RWPE2 (cell line): ENCODE measurements around the gene FARSB.

ENCODE experiments used
- ATAC-seq: fragments of 200-7000 bp; cut with Tn5 transposase; 3 replicates; pipeline ENCODE4 v1.9.1; 2021; ENCODE audit warnings: low read depth
- DNase-seq: peaks from one replicate; pipeline ENCODE4 v3.0.0-alpha.2; 2020; ENCODE audit warnings: low spot score
- H3K27ac ChIP-seq: fragments of 450-650 bp; 2 replicates; pipeline ENCODE4 v1.5.1; 2017; ENCODE audit warnings: mild to moderate bottlenecking; ENCODE audit not compliant: poor library complexity, severe bottlenecking
- H3K27me3 ChIP-seq: fragments of 250-450 bp; sonication (Bioruptor Pico); 2 replicates; pipeline ENCODE4 v1.5.1; 2021; ENCODE audit warnings: mild to moderate bottlenecking, moderate library complexity; ENCODE audit not compliant: insufficient read depth, poor library complexity, severe bottlenecking
- H3K36me3 ChIP-seq: fragments of 250-450 bp; sonication (Bioruptor Pico); 2 replicates; pipeline ENCODE4 v1.5.1; 2020; ENCODE audit warnings: low read depth, mild to moderate bottlenecking, moderate library complexity
- H3K4me1 ChIP-seq: fragments of 250-450 bp; sonication (Bioruptor Pico); 2 replicates; pipeline ENCODE4 v1.5.1; 2021; ENCODE audit warnings: mild to moderate bottlenecking, moderate library complexity; ENCODE audit not compliant: insufficient read depth, poor library complexity, severe bottlenecking
- H3K4me3 ChIP-seq: fragments of 250-450 bp; sonication (Bioruptor Pico); 2 replicates; pipeline ENCODE4 v1.5.1; 2021; ENCODE audit warnings: mild to moderate bottlenecking, moderate library complexity; ENCODE audit not compliant: severe bottlenecking
- H3K9me3 ChIP-seq: fragments of 250-450 bp; sonication (Bioruptor Pico); 2 replicates; pipeline ENCODE4 v1.5.1; 2021; ENCODE audit warnings: mild to moderate bottlenecking, moderate library complexity; ENCODE audit not compliant: severe bottlenecking
- TF ChIP-seq, protein P1 (sequence below): fragments of 450-650 bp; IDR thresholded peaks from one replicate; pipeline ENCODE4 v1.5.1; 2017; ENCODE audit warnings: mild to moderate bottlenecking, moderate library complexity; ENCODE audit not compliant: poor library complexity, severe bottlenecking

The FARSB gene

DNA sequence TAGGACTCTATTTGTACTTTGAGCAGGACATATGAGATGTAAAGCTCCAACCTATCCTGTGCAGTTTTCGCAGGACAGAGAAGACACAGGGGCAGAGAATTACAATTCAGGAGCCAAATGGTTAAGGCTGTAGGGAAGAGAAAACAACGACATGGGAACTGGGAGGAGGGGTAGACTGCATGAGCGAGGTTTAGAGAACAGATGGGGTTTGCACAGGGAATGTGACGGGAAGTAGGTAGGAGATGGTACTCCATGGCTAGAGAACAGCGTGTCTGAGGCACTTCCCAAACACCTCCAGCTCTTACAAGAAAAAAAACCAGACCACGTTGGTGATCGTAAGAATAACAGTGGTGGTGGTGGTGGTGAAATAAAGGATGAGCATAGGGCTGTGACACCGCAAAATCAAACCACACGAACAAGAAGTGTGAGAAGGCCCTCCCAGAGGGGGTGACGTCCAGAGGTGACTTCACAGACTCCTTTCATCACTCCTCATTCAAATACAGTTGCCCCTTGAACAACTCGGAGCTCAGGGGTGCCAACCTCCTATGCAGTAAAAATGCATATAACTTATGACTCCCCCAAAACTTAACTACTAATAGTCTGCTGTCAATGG lies 92.7 kb downstream of the FARSB start:
- DNase-seq: no peak
- no peaks in the 10 kb centered on the region for H3K4me1 ChIP-seq
- TF ChIP-seq, protein P1, sequence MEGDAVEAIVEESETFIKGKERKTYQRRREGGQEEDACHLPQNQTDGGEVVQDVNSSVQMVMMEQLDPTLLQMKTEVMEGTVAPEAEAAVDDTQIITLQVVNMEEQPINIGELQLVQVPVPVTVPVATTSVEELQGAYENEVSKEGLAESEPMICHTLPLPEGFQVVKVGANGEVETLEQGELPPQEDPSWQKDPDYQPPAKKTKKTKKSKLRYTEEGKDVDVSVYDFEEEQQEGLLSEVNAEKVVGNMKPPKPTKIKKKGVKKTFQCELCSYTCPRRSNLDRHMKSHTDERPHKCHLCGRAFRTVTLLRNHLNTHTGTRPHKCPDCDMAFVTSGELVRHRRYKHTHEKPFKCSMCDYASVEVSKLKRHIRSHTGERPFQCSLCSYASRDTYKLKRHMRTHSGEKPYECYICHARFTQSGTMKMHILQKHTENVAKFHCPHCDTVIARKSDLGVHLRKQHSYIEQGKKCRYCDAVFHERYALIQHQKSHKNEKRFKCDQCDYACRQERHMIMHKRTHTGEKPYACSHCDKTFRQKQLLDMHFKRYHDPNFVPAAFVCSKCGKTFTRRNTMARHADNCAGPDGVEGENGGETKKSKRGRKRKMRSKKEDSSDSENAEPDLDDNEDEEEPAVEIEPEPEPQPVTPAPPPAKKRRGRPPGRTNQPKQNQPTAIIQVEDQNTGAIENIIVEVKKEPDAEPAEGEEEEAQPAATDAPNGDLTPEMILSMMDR: no peak
- no peak overlapping the region for H3K4me3 ChIP-seq
- no peaks in the 10 kb centered on the region for H3K27me3 ChIP-seq
- ATAC-seq: no peak
- peaks cover 13% of the 10 kb centered on the region for H3K36me3 ChIP-seq
- no peaks in the 10 kb centered on the region for H3K9me3 ChIP-seq
- H3K27ac ChIP-seq: no peak overlapping the region

DNA sequence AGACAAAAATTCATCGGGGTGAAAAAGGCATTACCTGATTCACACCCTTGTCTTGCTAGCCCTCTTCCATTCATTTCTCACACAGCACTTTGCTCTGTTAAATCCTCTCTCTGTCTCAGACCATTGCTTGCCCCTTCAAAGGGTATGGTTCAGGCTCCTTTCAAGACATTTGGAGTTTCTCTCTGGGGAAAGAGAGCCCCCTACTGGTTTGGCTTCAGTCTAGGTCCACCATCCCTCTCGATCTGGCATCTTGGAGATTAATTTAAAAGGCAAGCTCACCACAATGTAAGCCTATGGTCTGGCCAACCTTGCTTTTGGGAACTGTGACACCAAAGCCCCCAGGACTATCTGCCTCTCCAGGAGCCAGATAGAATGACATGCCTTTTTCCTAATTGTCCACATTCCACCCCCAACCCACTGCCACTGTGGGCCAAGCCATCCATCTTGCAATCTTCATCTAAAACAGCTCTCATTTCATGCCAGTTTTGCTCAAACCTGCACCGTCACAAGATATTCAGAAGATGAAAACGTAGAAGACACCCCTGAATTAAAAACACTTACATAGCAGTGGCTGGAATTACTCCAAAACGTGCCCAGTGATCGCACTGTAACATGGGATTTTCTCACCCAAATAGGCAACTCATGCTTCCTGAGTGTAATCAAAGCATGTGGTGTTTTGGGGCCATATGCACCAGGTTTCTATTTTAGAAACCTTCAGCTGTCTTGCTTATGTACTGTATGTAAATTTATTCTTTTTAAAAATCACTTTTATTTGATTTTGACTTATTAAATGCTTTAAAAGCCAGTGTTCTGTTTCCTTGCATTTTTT lies 93.9 kb downstream of the FARSB start:
- DNase-seq: no peak
- no peak overlapping the region for H3K4me3 ChIP-seq
- H3K27me3 ChIP-seq: no peaks in the 10 kb centered on the region
- ATAC-seq: peak; percentile 68
- TF ChIP-seq, protein P1: peak; percentile 65
- peaks cover under 1% of the 10 kb centered on the region; the same call in 1 of the 2 replicates for H3K36me3 ChIP-seq
- H3K4me1 ChIP-seq: no peaks in the 10 kb centered on the region
- no peak overlapping the region for H3K27ac ChIP-seq
- no peaks in the 10 kb centered on the region for H3K9me3 ChIP-seq

DNA sequence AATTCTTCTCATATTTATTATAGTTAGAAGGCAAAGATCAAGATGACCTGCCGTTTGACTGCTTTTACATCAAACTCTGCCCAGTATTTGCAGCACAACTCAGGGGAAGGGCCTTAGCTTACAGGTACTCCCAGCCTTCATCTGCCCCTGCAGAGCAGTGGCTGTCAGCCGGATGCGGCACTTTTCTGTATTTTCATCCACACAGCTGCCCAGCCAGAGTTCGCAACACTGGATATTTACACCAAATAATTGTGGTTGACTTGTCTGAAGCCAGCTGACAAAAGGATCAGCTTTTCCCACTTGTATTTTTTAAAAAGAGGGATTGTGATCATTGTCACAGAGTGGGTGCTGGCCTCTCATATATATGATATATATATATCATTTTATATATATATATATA lies 94.7 kb downstream of the FARSB start:
- no peak overlapping the region for H3K4me3 ChIP-seq
- no peaks in the 10 kb centered on the region for H3K4me1 ChIP-seq
- no peaks in the 10 kb centered on the region for H3K9me3 ChIP-seq
- no peaks in the 10 kb centered on the region for H3K27me3 ChIP-seq
- TF ChIP-seq, protein P1: no peak
- no peak for ATAC-seq
- no peaks in the 10 kb centered on the region for H3K36me3 ChIP-seq
- no peak for DNase-seq
- H3K27ac ChIP-seq: no peak overlapping the region

DNA sequence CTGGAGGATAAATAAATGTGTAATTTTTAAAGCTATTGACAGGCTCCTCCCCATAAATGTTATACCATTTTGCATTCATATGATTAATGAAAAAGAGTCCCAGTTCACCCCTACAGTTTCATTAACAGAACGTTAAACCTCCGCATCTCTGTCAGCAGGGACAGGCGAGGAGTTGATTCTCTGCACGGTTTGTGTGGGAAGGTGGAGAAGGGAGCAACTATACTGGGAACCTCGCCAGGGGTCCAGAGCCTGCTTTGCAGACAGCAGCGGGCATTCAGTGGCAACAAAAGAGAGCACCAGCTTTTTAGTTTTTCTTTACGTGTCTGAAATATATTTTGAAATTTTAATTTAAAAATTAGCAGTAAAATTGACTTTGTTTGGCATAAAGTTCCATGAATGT lies 101.4 kb downstream of the FARSB start:
- TF ChIP-seq, protein P1: no peak
- no peak for DNase-seq
- H3K4me1 ChIP-seq: no peaks in the 10 kb centered on the region
- no peaks in the 10 kb centered on the region for H3K36me3 ChIP-seq
- no peak for ATAC-seq
- H3K27me3 ChIP-seq: no peaks in the 10 kb centered on the region
- no peak overlapping the region for H3K4me3 ChIP-seq
- H3K27ac ChIP-seq: no peak overlapping the region
- H3K9me3 ChIP-seq: no peaks in the 10 kb centered on the region

DNA sequence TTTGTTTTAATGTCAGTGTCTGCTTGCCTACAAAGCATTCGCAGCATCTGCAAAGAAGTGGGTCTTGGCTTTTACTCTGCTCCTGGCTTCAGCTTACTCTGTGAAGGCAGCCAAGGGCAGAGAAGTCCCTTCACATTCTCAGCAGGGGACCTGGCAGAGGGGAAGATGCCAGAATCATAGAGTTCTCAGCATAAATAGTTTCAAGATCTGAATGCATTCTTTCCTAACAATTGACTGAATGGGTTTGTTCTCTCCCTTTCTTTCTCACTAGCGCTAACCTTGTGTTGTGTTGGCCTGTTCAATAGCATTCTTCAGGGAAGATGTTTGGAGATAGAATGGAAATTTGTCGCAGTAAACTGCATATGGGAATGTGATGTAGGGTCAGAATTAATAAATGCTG lies 106.9 kb downstream of the FARSB start:
- H3K27ac ChIP-seq: no peak overlapping the region
- no peak overlapping the region for H3K4me3 ChIP-seq
- H3K9me3 ChIP-seq: no peaks in the 10 kb centered on the region
- H3K27me3 ChIP-seq: no peaks in the 10 kb centered on the region
- ATAC-seq (no peak), DNase-seq (no peak)
- H3K4me1 ChIP-seq: no peaks in the 10 kb centered on the region
- no peaks in the 10 kb centered on the region for H3K36me3 ChIP-seq
- TF ChIP-seq, protein P1: no peak
